MCF 10A (cell line): ENCODE measurements around the gene FRAS1. TPM values are rescaled to one million over a fixed set of nuclear protein-coding genes. Genes with fewer than 3 reads are reported as not detected.

ENCODE experiments used
- BruUV-seq: library from RNA; stranded (reverse); fragments of 400-500 nt; replicated peaks from 2 replicates; lab custom pipeline; 2021; lab: Mats Ljungman, UMichigan
- CTCF ChIA-PET: fragments of 300-600 bp; sonication (Branson Sonifier 250); formaldehyde crosslinking; extraction: SDS; loops from one replicate; lab custom pipeline; 2021; ENCODE audit warnings: antibody characterized with exemption, inconsistent platforms; lab: Yijun Ruan, JAX
- POLR2A ChIA-PET: fragments of 300-600, 350-650 bp; sonication (Branson Sonifier 250); formaldehyde crosslinking; extraction: SDS; loops from one replicate; lab custom pipeline; 2020; ENCODE audit warnings: antibody characterized with exemption, inconsistent platforms; lab: Yijun Ruan, JAX
- DNase-seq: peaks from one replicate; pipeline ENCODE4 v3.0.0-alpha.2; 2018; ENCODE audit not compliant: unreplicated experiment
- H3K27ac Mint-ChIP-seq: one replicate; pipeline ENCODE4 v1.8.0; 2022; ENCODE audit warnings: mild to moderate bottlenecking, low read depth, mixed read lengths; ENCODE audit not compliant: unreplicated experiment
- H3K27me3 Mint-ChIP-seq: one replicate; pipeline ENCODE4 v1.8.0; 2022; ENCODE audit warnings: mixed read lengths; ENCODE audit not compliant: insufficient read depth, unreplicated experiment
- H3K36me3 Mint-ChIP-seq: one replicate; pipeline ENCODE4 v1.8.0; 2022; ENCODE audit warnings: mild to moderate bottlenecking, moderate library complexity, mixed read lengths; ENCODE audit not compliant: insufficient read depth, unreplicated experiment
- H3K4me1 Mint-ChIP-seq: one replicate; pipeline ENCODE4 v1.8.0; 2022; ENCODE audit warnings: mixed read lengths; ENCODE audit not compliant: insufficient read depth, unreplicated experiment
- H3K4me3 Mint-ChIP-seq: one replicate; pipeline ENCODE4 v1.8.0; 2022; ENCODE audit warnings: mild to moderate bottlenecking, moderate library complexity, mixed read lengths; ENCODE audit not compliant: unreplicated experiment
- H3K9me3 Mint-ChIP-seq: one replicate; pipeline ENCODE4 v1.8.0; 2022; ENCODE audit warnings: mixed read lengths; ENCODE audit not compliant: unreplicated experiment
- intact Hi-C: fragments of 100-400 bp; cut with micrococcal nuclease; formaldehyde crosslinking; loops from 2 replicates; pipeline ENCODE4 v1.14.1; 2022
- total RNA-seq: library from RNA; stranded (reverse); gene quantifications from 2 replicates; pipeline ENCODE4 v1.2.3, GENCODE V29; 2022
- TF ChIP-seq, protein P1 (sequence below): fragments of 200-600 bp; IDR thresholded peaks from one replicate; pipeline ENCODE4 v1.8.0; 2022; ENCODE audit warnings: antibody characterized with exemption, mild to moderate bottlenecking; ENCODE audit not compliant: unreplicated experiment

Gene FRAS1
- total RNA-seq, 1 experiment from 2014 or later: 2.0 TPM

- BruUV-seq: no TSS peak
- CTCF ChIA-PET: interaction anchor here (0.6 to 2.2 kb wide), 4 partner anchors 9 to 58 kb away, joined by 4 to 8 read pairs (median 6); no protein-coding TSS in a partner anchor
- POLR2A ChIA-PET: interaction anchor here (1.0 kb wide), 1 partner anchor 50 kb away, joined by 3 read pairs; no protein-coding TSS in a partner anchor
- no peak overlapping the region for H3K4me3 Mint-ChIP-seq
- no peaks in the 10 kb centered on the region for H3K27me3 Mint-ChIP-seq
- DNase-seq: no peak
- H3K9me3 Mint-ChIP-seq: no peaks in the 10 kb centered on the region
- peaks cover 5% of the 10 kb centered on the region for H3K4me1 Mint-ChIP-seq
- intact Hi-C loops: no loop called here
- TF ChIP-seq, protein P1, sequence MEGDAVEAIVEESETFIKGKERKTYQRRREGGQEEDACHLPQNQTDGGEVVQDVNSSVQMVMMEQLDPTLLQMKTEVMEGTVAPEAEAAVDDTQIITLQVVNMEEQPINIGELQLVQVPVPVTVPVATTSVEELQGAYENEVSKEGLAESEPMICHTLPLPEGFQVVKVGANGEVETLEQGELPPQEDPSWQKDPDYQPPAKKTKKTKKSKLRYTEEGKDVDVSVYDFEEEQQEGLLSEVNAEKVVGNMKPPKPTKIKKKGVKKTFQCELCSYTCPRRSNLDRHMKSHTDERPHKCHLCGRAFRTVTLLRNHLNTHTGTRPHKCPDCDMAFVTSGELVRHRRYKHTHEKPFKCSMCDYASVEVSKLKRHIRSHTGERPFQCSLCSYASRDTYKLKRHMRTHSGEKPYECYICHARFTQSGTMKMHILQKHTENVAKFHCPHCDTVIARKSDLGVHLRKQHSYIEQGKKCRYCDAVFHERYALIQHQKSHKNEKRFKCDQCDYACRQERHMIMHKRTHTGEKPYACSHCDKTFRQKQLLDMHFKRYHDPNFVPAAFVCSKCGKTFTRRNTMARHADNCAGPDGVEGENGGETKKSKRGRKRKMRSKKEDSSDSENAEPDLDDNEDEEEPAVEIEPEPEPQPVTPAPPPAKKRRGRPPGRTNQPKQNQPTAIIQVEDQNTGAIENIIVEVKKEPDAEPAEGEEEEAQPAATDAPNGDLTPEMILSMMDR: no peak
- H3K27ac Mint-ChIP-seq: no peak overlapping the region
- H3K36me3 Mint-ChIP-seq: no peaks in the 10 kb centered on the region
Observed at GRCh38 chr4:78527103-78527502, 470.0 kb downstream of the FRAS1 start.

DNA sequence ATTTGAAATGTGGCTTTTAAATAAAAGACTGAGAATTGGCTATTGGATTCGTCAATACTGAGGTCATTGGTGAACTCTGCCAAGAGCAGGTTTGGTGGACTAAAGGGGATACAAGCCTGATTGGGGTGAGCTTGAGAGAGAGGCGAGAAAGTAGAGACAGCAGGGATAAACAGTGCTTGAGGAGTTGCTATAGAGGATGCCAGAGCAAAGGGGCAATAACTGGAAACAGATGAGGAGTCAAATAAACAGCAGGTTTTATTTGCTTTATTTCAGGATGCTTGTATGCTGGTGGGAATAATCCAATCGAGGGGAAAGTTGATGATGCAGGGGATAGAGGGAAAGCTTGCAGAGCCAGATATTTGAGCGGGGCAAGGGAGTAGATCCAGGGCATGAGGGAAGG, 470.4 kb downstream of the FRAS1 start:
- Mint-ChIP-seq H3K4me1 (peaks cover 5% of the 10 kb centered on the region), H3K9me3 (no peaks in the 10 kb centered on the region), H3K27ac (no peak overlapping the region), H3K27me3 (no peaks in the 10 kb centered on the region), H3K36me3 (no peaks in the 10 kb centered on the region), H3K4me3 (no peak overlapping the region)
- TF ChIP-seq, protein P1: no peak
- ChIA-PET CTCF (interaction anchor here (0.6 to 2.2 kb wide), 5 partner anchors 9 to 65 kb away, joined by 3 to 8 read pairs (median 4); no protein-coding TSS in a partner anchor), POLR2A (interaction anchor here (0.7 to 1.0 kb wide), 3 partner anchors 13 to 193 kb away, joined by 3 read pairs; no protein-coding TSS in a partner anchor)
- no TSS peak for BruUV-seq
- DNase-seq: no peak
- intact Hi-C loops: no loop called here

DNA sequence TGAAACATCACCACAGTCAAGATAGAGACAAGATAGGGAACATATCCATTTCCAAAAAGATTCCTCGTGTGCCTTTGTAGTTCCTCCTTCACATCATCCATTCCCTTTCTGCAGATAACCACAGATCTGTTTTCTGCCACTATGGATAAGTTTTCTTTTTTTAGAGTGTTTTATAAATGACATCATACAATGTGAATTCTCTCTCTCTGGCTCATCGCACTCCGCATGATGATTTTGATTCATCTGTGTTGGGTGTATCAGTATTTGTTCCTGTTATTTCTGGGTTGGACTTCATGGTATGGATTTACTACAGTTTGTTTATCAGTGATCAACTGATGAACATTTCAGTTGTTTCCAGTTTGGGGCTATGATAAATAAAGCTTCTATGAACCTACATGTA, 471.2 kb downstream of the FRAS1 start:
- POLR2A ChIA-PET: interaction anchor here (0.9 to 2.2 kb wide), 3 partner anchors 12 to 352 kb away, joined by 3 to 7 read pairs (median 3); no protein-coding TSS in a partner anchor
- Mint-ChIP-seq H3K9me3 (no peaks in the 10 kb centered on the region), H3K27me3 (no peaks in the 10 kb centered on the region), H3K4me3 (no peak overlapping the region), H3K36me3 (no peaks in the 10 kb centered on the region), H3K4me1 (peaks cover 6% of the 10 kb centered on the region), H3K27ac (no peak overlapping the region)
- intact Hi-C loops: no loop called here
- DNase-seq: no peak
- TF ChIP-seq, protein P1: no peak
- no TSS peak for BruUV-seq
- CTCF ChIA-PET: interaction anchor here (0.6 to 2.2 kb wide), 4 partner anchors 10 to 64 kb away, joined by 3 to 8 read pairs (median 4); no protein-coding TSS in a partner anchor

- CTCF ChIA-PET: interaction anchor here (0.6 to 1.1 kb wide), 2 partner anchors 144 to 470 kb away, joined by 3 to 4 read pairs; no protein-coding TSS in a partner anchor
- no TSS peak for BruUV-seq
- TF ChIP-seq, protein P1: no peak
- POLR2A ChIA-PET: interaction anchor here (0.7 to 2.2 kb wide), 4 partner anchors 13 to 607 kb away, joined by 3 to 7 read pairs (median 4); no protein-coding TSS in a partner anchor
- Mint-ChIP-seq H3K9me3 (no peaks in the 10 kb centered on the region), H3K4me3 (peak overlapping the region; percentile 42), H3K4me1 (peaks cover 19% of the 10 kb centered on the region), H3K36me3 (no peaks in the 10 kb centered on the region), H3K27ac (no peak overlapping the region), H3K27me3 (no peaks in the 10 kb centered on the region)
- intact Hi-C loops: no loop called here
- DNase-seq: peak; percentile 39
Observed at GRCh38 chr4:78529569-78530209, 472.6 kb downstream of the FRAS1 start.
